Endodermal cell (in vitro differentiated cells): Measurements from ENCODE around the gene CRMP1. TPM values are rescaled to one million over a fixed set of nuclear protein-coding genes. Genes with fewer than 3 reads are reported as not detected.

Experiments used
- DNase-seq: peaks from one replicate; pipeline ENCODE4 v3.0.0-alpha.2; 2017
- H3K27ac ChIP-seq: 2 replicates; pipeline ENCODE4 v1.5.1; 2013; ENCODE audit warnings: mild to moderate bottlenecking, low read depth, low read length, moderate library complexity
- H3K27me3 ChIP-seq: 2 replicates; pipeline ENCODE4 v1.6.1; 2013; ENCODE audit warnings: mild to moderate bottlenecking, low read length, moderate library complexity; ENCODE audit not compliant: insufficient read depth, control insufficient read depth, poor library complexity, severe bottlenecking
- H3K36me3 ChIP-seq: 2 replicates; pipeline ENCODE4 v1.7.0; 2013; ENCODE audit warnings: mild to moderate bottlenecking, low read length, moderate library complexity; ENCODE audit not compliant: control insufficient read depth, insufficient read depth
- H3K4me1 ChIP-seq: one replicate; pipeline ENCODE4 v1.7.0; 2013; ENCODE audit warnings: low read length; ENCODE audit not compliant: control insufficient read depth, insufficient read depth
- H3K4me3 ChIP-seq: 2 replicates; pipeline ENCODE4 v1.5.1; 2013; ENCODE audit warnings: mild to moderate bottlenecking, low read length, moderate library complexity
- H3K9ac ChIP-seq: 2 replicates; pipeline ENCODE4 v1.6.1; 2013; ENCODE audit warnings: mild to moderate bottlenecking, low read length, moderate library complexity; ENCODE audit not compliant: poor library complexity, severe bottlenecking; ENCODE audit errors: extremely low read depth
- H3K9me3 ChIP-seq: 2 replicates; pipeline ENCODE4 v1.6.1; 2013; ENCODE audit warnings: mild to moderate bottlenecking, low read length, moderate library complexity; ENCODE audit not compliant: control insufficient read depth
- H3K27ac Mint-ChIP-seq: 2 replicates; pipeline ENCODE4 v1.8.0; 2020; ENCODE audit warnings: mixed read lengths
- H3K27me3 Mint-ChIP-seq: 2 replicates; pipeline ENCODE4 v1.8.0; 2021; ENCODE audit warnings: mild to moderate bottlenecking, mixed read lengths; ENCODE audit not compliant: insufficient read depth
- H3K36me3 Mint-ChIP-seq: 2 replicates; pipeline ENCODE4 v1.8.0; 2020; ENCODE audit warnings: low read depth, mixed read lengths
- H3K4me1 Mint-ChIP-seq: 2 replicates; pipeline ENCODE4 v1.8.0; 2020; ENCODE audit warnings: mixed read lengths
- H3K4me3 Mint-ChIP-seq: 2 replicates; pipeline ENCODE4 v1.8.0; 2020; ENCODE audit warnings: mild to moderate bottlenecking, moderate library complexity, mixed read lengths
- H3K9me3 Mint-ChIP-seq: 2 replicates; pipeline ENCODE4 v1.8.0; 2020; ENCODE audit warnings: mild to moderate bottlenecking, mixed read lengths
- WGBS, 2 experiments: methylation state at CpG; one replicate each; pipeline versions ENCODE4 v1.1.5 to v1.1.7; 2013; ENCODE audit warnings: missing lambda C conversion rate in 2 of 2, mixed read lengths in 1 of 2; ENCODE audit not compliant: insufficient coverage in 1 of 2, insufficient read length in 1 of 2; 5-methylcytosine and 5-hydroxymethylcytosine counted together
- total RNA-seq, 2 donors: library from RNA; stranded (reverse); fragmentation: NEBNext Ultra II Directional in 1 of 2; extraction: Animal tissue kit (Norgen Biotek cat#: 25700) in 1 of 2; gene quantifications; 2 replicates in 1 of 2; 3 replicates in 1 of 2; pipeline ENCODE4 v1.2.1, GENCODE V29; 2021
- TF ChIP-seq, protein P1 (sequence below): fragments of 200-600 bp; sonication (generic); conservative IDR thresholded peaks from 2 replicates; pipeline ENCODE4 v1.5.0; 2021; ENCODE audit warnings: antibody characterized with exemption, mild to moderate bottlenecking

CRMP1 gene
- total RNA-seq, 2 donors from 2014 or later = 40.0 to 64.9 TPM

DNA sequence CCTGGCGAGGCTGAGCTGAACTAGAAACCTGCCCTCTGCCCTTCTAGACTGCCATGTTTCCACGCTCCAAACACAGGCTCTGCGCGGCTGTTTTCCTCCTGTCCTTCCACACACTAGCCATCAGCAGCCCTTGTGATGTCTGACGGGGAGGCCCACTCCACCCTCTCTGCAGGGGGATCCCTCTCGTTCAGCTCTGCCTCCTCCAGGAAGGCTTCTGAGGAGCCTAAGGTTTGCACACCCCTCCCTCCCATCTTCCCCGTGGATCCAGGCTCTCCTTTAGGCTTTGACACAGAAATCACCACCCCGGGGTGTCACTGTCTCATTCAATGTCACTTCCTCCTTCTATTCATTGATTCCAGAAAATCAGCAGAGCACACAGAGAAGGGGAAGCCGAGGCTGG lies 38.6 kb upstream of the CRMP1 start:
- Histone ChIP-seq H3K4me1 (no peaks in the 10 kb centered on the region), H3K4me3 (no peak overlapping the region), H3K9me3 (no peaks in the 10 kb centered on the region), H3K27ac (no peak overlapping the region), H3K27me3 (no peaks in the 10 kb centered on the region), H3K9ac (no peak overlapping the region), H3K36me3 (no peaks in the 10 kb centered on the region)
- no peak overlapping the region for H3K27ac Mint-ChIP-seq
- peaks cover 17% of the 10 kb centered on the region for H3K4me1 Mint-ChIP-seq
- H3K36me3 Mint-ChIP-seq = no peaks in the 10 kb centered on the region
- DNase-seq = peak; percentile 50
- WGBS, 2 experiments = 65 to 79% methylated on average over 2 to 9 of the region's 9 CpGs
- peaks cover 11% of the 10 kb centered on the region for H3K27me3 Mint-ChIP-seq
- H3K4me3 Mint-ChIP-seq = no peak overlapping the region
- TF ChIP-seq, protein P1, sequence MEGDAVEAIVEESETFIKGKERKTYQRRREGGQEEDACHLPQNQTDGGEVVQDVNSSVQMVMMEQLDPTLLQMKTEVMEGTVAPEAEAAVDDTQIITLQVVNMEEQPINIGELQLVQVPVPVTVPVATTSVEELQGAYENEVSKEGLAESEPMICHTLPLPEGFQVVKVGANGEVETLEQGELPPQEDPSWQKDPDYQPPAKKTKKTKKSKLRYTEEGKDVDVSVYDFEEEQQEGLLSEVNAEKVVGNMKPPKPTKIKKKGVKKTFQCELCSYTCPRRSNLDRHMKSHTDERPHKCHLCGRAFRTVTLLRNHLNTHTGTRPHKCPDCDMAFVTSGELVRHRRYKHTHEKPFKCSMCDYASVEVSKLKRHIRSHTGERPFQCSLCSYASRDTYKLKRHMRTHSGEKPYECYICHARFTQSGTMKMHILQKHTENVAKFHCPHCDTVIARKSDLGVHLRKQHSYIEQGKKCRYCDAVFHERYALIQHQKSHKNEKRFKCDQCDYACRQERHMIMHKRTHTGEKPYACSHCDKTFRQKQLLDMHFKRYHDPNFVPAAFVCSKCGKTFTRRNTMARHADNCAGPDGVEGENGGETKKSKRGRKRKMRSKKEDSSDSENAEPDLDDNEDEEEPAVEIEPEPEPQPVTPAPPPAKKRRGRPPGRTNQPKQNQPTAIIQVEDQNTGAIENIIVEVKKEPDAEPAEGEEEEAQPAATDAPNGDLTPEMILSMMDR = no peak
- no peaks in the 10 kb centered on the region for H3K9me3 Mint-ChIP-seq

GRCh38 chr4:5930876-5931275 lies 38.0 kb upstream of the CRMP1 start:
- Mint-ChIP-seq H3K4me3 (no peak overlapping the region), H3K9me3 (no peaks in the 10 kb centered on the region), H3K4me1 (peaks cover 17% of the 10 kb centered on the region), H3K27ac (no peak overlapping the region), H3K36me3 (no peaks in the 10 kb centered on the region), H3K27me3 (peaks cover 11% of the 10 kb centered on the region)
- peak; percentile 45 for DNase-seq
- Histone ChIP-seq H3K9me3 (no peaks in the 10 kb centered on the region), H3K36me3 (no peaks in the 10 kb centered on the region), H3K4me1 (no peaks in the 10 kb centered on the region), H3K9ac (no peak overlapping the region), H3K27me3 (no peaks in the 10 kb centered on the region), H3K4me3 (no peak overlapping the region), H3K27ac (no peak overlapping the region)
- TF ChIP-seq, protein P1 = no peak
- WGBS, 2 experiments = 90 to 92% methylated on average over 7 of the region's 7 CpGs

GRCh38 chr4:5930456-5930855 lies 37.6 kb upstream of the CRMP1 start:
- Histone ChIP-seq H3K4me3 (no peak overlapping the region), H3K9me3 (no peaks in the 10 kb centered on the region), H3K27ac (no peak overlapping the region), H3K36me3 (no peaks in the 10 kb centered on the region), H3K4me1 (no peaks in the 10 kb centered on the region), H3K27me3 (no peaks in the 10 kb centered on the region), H3K9ac (no peak overlapping the region)
- Mint-ChIP-seq H3K9me3 (no peaks in the 10 kb centered on the region), H3K4me1 (peaks cover 17% of the 10 kb centered on the region), H3K36me3 (no peaks in the 10 kb centered on the region), H3K4me3 (no peak overlapping the region), H3K27ac (no peak overlapping the region), H3K27me3 (peaks cover 11% of the 10 kb centered on the region)
- TF ChIP-seq, protein P1 = no peak
- DNase-seq = peak; percentile 24
- WGBS, 2 experiments = 94 to 100% methylated on average over 2 to 8 of the region's 8 CpGs
